ENCODE measurements around the gene PRDX2. TPM values are rescaled to one million over a fixed set of nuclear protein-coding genes. Genes with fewer than 3 reads are reported as not detected.
"Not testable (repeated sequence)": the region's sequence is repeated elsewhere in the genome, so short reads cannot be mapped to it uniquely, and the experiment has no call there.

Gene PRDX2
- total RNA-seq, 1 donor from 2014 or later: 238 TPM

DNA sequence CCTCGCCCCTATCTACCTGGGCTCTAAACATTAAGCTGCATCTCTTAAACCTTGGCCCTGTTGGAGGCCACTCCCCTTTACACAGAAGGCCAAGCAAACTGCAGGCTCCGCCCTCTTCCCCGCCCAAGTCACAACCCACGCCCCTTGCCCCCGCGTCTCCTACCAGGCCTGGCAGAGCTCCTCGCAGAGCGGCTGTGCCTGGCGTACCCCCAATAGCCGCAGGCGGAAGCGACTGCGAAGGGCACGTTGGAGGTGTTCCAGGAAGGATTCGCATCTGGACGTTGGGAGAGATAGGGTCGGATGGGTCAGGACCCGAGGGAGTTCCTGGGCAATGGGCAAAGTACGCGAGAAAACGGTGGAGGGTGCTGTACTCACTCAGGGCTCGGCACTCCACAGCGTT lies 26.9 kb upstream of the PRDX2 start:
- DNase-seq (ENCODE audit: low spot score): no peak

DNA sequence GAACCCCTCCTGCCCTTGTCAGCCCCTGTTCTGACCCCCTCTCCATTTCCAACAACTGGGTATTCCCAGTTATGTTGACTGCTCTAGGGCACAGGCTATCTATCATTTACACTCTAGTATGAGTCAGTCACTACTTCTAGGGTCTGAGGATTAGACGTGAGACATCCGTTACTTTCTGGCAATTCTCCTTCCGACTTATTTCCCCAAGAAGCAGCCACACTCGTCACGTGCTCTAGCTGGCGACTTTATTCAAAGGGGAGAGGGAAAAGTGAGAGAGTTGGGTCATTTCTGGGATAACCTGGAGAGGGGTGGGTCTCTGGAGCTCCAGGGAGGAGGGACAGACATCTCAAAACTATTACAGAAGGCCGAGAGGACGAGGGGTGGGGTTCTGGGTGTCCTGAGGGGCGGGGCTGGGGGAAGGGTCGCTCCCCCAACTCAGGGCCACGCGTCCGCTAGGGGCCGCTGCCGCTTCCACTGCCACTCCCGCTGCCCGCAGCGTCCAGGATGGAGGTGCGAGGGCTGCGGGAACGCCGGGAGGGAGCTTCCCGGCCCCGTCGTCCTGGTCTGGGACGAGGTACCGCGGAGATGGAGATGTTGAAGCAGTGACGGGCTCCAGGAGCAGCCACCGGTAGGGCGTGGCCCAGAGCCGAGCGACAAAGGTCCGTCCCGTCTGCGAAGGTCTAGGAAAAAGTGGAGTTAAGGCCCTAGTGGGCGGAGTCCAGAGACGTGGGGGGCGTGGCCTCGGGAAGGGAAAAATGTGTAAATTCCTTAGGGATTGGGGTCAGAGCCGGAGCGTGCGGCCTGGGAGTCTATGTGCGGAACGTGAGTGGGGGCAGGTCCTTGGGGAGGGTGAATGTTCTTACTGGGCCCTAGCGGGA lies 23.9 kb upstream of the PRDX2 start:
- no peak for DNase-seq (ENCODE audit: low spot score)

DNA sequence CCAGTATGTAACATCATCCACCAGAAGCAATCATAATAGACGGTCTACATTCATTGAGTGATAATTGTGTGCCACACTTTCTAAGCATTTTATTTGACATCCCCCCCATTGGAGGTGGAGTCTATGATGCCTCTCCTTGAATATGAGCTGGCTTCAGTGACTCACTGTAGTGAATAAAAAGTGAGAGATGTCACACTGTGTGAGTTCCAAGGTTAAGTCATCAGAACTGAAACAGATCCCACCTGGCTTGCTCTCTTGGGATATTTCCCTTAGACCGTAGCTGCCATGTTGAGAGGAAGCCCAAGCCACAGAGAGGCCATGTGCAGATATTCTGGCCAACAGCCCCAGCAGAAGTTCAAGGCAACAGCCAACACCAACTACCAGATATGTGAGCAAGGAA lies 20.2 kb upstream of the PRDX2 start:
- DNase-seq (ENCODE audit: low spot score): no peak

DNA sequence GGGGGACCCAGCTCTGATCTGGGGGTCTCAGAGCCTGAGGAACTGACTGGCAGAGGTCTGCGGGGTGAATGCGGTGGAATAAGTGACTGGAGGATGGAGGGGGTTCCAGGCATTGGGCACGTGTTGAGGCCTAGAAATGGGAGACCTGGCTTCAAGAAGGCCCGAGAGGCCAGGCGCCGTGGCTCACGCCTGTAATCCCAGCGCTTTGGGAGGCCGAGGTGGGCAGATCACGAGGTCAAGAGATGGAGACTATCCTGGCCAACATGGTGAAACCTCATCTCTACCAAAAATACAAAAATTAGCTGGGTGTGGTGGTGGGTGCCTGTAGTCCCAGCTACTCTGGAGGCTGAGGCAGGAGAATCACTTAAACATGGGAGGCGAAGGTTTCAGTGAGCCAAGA lies 16.2 kb upstream of the PRDX2 start:
- DNase-seq (ENCODE audit: low spot score): not testable (repeated sequence)

DNA sequence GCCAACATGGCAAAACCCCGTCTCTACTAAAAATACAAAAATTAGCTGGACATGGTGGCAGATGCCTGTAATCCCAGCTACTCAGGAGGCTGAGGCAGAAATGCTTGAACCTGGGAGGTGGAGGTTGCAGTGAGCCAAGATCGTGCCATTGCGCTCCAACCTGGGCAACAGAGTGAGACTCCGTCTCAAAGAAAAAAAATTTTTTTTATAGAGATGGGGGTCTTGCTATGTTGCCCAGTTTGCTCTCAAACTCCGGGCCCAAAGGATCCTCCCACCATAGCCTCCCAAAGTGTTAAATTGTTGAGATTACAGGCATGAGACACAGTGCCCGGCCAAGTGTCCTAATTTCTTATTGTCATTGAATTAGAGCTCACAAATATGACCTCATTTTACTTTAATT lies 15.6 kb upstream of the PRDX2 start:
- DNase-seq (ENCODE audit: low spot score): not testable (repeated sequence)

DNA sequence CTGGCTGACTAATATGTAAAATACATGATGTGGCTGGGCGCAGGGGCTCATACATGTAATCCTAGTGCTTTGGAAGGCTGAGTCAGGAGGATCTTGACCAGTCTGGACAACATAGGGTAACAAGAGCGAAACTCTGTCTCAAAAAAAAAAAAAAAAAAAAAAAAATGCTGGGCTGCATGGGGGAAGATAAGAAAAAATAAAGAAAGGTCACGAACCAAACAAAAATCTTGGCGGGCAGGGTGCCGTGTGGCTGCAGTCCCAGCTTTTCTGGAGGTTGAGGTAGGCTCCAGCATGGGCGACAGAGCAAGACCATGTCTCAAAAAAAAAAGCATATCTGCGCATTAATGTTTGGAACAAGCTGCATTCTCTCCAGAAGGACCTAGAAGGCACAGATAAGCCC lies 13.5 kb upstream of the PRDX2 start:
- DNase-seq (ENCODE audit: low spot score): no peak

DNA sequence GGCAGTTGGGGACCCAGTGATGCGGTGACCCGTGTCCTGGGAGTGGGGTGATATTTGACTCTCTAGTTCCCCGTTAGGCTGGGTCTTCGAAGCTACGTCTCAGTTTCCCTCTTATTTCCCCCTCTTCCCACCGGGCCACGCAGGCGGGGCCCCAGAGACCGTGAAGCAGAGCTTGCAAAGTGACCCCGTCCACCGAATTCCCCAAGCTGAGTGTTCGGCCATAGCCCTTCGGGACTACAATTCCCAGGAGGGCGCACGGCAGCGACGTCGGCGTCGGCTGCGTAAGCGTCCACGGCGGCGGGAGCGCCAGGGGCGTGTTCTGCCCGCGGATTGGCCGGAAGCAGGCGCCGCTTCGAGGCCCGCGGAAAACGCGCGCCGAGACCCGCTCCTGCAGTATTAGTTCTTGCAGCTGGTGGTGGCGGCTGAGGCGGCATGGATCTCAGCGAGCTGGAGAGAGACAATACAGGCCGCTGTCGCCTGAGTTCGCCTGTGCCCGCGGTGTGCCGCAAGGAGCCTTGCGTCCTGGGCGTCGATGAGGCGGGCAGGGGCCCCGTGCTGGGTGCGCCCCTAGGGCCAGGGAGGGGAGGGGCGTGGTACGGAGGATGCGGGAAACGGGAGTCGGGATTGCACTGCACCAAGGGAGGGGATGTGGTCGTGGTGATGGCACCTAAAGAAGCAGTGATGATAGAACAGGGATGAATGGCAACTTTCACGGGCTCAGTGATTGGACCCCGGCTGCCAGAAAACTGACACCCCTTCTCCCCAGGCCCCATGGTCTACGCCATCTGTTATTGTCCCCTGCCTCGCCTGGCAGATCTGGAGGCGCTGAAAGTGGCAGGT lies 4.9 kb upstream of the PRDX2 start, which contains the start of gene RNASEH2A:
Gene RNASEH2A, plus strand, starts transcription at position 343 of the 840 bp plus-strand sequence. Its CDS starts 90 bp downstream, at position 433.
- DNase-seq (ENCODE audit: low spot score): peak; percentile 97

DNA sequence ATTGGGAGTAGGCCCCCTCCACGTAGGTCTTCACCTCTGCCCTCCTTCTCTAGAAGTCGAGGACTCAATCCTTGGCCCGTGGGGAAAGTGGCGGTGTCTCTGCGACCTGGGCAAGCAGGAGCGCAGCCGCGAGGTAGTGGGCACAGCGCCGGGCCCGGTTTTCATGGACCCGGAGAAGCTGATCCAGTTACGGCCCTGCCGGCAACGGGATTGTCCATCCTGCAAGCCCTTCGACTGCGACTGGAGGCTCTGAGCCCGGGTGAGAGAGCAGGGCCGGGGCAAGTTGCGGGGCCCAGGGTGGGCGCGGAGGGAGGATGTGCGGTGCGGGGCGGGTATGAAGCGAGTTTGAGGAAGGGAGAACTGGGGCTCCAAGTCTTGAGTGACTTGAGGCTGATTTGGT lies 2.5 kb upstream of the PRDX2 start:
- DNase-seq (ENCODE audit: low spot score): no peak

DNA sequence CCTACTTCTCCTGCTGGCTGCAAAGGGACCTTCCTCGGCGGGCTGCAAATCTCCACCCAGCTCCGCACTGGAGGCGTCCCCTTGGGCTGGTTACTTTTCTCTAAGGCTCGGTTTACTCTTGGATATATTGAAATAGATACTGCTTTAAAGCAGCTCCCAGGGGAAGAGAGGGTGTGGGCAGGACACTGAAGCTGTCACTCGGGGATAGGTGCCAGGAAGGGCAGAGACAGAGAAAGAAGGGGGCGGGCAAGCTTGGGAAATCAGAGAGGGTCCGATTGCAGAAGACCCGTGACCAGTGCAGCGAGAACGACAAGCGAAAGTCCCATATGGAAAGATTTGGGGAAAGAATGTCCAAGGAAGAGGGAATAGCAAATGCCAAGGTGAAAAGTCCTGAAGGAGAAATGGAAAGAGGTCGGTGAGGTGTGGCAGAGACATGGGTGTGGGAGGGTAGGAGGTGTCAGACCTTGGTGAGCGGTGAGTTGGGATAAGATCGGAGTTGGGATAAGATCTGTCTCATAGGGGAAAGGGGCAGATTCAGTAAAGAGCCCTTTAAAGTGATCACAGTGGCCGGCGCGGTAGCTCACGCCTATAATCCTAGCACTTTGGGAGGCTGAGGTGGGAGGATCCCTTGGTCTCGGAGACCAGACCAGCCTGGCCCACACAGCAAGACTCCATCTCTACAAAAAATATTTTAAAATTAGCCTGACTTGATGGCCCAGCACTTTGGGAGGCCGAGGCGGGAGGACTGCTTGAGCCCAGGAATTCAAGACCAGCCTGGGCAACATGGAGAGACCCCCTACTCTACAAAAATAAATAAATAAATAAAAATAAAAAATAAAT lies 887 bp upstream of the PRDX2 start:
- no peak for DNase-seq (ENCODE audit: low spot score)

DNA sequence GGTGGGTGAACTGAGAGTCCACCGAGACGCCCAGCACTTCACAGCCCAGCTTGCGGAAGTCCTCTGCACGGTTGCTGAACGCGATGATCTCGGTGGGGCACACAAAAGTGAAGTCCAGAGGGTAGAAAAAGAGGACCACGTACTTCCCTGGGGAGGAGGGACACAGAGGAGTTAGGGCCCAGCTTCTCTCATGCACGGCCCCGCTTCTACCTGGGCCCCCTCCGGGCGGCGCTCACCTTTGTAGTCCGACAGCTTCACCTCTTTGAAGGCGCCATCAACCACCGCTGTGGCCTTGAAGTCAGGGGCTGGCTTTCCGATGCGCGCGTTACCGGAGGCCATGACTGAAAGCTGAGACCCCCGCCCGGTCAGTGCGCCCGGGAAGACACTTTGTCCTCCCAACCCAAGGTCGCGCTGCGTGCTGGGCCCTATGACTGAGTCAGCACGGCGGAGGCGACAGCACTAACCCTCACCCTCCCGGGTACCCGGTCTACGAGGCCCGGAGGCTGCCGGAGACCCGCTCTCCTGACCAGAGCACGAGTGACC lies 606 bp downstream of the PRDX2 start:
- no peak for DNase-seq (ENCODE audit: low spot score)

DNA sequence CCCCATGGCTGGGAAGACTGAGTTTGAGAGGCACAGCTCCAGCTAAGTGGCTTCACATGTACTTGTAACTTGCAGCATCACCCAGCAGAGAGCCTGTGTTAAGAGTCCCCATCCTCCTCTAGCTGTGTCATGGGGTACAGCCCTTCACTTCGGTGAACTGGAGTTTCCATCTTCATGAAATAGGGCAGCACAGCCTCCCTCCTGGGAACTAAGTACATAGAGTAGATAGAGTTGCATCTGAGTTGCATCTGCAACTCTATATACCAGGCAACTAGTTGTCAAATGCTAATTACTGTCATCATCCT lies 1.2 kb downstream of the PRDX2 start:
- no peak for DNase-seq (ENCODE audit: low spot score)

DNA sequence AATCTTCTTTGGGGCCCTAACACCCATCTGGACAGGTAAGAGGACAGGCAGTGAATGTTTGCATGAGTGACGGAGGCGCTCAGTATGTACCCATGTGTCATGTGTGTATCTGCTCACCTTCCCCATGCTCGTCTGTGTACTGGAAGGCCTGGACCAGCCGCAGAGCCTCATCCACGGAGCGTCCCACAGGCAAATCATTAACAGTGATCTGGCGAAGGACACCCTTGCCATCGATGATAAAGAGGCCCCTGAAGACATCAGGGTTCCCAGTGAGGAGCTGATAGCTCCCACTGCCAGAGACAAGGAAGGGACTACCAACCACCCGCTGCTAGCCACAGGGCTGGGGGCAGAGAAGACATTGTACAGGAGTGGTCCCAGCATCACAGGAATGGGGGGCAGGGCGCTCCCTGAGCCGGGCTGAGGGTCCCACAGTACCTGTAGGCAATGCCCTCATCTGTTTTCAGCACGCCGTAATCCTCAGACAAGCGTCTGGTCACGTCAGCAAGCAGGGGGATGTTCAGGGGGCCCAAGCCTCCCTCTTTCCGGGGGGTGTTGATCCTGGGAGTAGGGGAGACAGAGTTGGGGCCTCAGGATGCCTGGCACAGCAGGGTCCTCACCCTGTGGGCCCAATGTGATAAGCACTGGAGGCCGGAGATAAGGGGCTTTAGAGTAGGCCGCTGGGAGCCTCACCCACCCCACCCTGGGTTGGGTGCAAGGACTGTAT lies 1.7 kb downstream of the PRDX2 start:
- no peak for DNase-seq (ENCODE audit: low spot score)

DNA sequence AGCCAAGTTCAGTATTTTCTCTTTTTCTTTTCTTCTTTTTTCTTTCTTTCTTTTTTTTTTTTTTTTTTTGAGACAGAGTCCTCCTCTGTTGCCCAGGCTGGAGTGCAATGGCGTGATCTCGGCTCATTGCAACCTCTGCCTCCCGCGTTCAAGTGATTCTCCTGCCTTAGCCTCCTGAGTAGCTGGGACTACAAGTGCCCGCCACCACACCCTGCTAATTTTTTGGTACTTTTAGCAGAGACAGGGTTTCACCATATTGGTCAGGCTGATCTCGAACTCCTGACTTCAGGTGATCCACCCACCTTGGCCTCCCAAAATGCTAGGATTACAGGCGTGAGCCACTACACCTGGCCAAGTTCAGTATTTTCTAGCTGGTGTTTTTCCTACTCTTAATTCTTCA lies 4.0 kb downstream of the PRDX2 start:
- not testable (repeated sequence) for DNase-seq (ENCODE audit: low spot score)

DNA sequence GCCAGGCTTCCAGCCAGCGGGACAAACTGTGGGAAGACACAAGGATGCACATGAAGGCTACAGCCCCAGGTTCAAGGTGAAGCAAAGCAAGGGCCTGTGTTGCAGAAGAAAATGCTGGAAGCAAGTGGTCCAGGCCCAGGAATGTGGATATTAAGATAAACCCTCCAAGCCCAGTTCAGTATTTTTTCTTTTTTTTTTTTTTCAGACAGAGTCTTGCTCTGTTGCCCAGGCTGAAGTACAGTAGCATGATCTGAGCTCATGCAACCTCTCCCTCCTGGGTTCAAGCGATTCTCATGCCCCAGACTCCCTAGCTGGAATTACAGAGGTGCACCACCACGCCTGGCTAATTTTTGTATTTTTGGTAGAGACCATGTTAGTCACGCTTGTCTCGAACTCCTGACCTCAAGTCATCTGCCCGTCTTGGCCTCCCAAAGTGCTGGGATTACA lies 4.4 kb downstream of the PRDX2 start:
- no peak for DNase-seq (ENCODE audit: low spot score)

DNA sequence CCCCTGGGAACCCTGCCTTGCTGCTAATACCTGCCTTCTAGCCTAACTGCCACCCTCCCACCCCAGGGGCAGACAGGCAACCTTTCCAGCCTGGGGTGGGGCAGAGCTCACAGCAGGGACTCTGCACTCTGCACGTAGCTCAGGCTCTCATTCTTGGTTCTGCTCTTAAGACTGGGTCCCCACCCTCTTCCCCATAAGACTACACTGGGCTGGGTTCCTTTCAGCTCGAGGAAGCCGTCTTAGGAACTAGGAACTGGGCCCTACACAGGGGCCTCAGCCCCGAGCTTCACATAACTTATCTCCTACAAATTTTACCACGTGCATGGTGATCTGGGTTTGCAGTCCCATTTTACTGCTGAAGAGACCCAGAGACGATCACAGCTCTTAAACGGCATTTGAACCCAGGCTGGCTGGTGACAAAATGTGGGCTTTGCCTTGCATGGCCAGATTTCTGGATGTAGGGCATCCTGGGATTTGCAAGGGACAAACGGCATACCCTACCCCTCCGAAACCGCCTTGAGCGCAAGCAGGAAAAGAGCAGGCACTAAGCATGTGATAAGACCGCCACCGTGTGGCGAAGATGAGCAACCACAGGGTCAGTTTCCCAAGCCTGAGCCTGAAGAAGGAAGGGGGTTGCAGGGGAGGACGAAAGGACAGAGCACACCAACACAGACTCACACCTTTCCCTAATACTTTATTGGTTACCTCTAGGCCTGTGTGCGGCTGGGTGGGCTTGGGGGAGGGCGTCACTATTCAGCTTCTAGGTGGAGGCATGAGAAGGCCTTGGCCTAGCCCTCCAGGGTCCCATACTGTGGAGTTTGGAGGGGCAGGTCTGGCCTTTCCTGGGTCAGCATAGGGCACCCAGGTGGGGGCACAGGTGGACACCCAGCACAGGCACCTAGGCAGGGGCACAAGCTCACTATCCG lies 5.2 kb downstream of the PRDX2 start:
- DNase-seq (ENCODE audit: low spot score): no peak

DNA sequence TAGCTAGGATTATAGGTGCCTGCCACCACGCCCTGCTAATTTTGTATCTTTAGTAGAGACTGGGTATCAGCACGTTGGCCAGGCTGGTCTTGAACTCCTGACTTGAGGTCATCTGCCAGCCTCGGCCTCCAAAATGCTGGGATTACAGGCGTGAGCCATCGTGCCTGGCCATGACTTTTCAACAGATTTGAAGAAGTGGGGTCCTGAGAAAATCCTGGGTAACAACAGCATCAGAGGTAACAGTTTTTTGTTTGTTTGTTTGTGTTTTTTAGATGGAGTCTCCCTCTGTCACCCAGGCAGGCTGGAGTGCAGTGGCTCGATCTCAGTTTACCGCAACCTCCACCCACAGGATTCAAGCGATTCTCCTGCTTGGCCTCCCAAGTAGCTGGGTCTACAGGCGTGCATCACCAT lies 6.6 kb downstream of the PRDX2 start:
- no peak for DNase-seq (ENCODE audit: low spot score)

DNA sequence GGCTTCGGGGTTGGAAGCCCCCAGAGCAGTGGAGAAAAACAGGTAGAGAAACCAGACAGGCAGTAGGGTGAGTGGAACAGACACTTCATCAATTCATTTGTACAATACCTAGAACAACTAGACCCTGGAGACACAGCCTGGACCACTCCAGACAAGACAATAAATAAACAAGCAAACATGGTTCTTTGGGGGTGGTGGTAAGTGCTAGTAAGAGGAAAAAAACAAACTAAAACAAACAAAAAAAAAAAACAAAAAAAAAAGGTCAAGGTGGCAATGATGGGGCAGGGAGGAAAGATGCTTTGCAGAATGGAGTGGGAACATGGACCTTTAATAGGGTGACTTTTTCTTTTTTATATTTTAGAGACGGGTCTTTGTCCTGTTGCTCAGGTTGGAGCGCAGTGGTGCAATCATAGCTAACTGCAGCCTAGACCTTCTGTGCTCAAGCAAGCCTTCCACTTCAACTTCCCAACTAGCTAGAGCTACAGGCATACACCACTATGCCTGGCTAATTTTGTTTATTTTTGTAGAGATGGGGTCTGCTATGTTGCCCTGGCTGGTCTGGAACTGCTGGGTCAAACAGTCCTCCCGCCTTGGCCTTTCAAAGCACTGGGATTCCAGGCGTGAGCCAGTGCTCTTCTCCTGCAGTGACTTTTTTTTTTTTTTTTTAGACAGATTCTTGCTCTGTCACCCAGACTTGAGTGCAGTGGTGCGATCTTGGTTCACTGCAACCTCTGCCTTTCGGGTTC lies 7.2 kb downstream of the PRDX2 start:
- no peak for DNase-seq (ENCODE audit: low spot score)
